Measurements from ENCODE around the gene SLC35C1. TPM values are rescaled to one million over a fixed set of nuclear protein-coding genes. Genes with fewer than 3 reads are reported as not detected.
"Not testable (repeated sequence)": the region's sequence is repeated elsewhere in the genome, so short reads cannot be mapped to it uniquely, and the experiment has no call there.

SLC35C1 gene
- total RNA-seq, 4 donors from 2014 or later: 11.2 to 15.8 (median 14.0) TPM

- Histone ChIP-seq H3K9me3 (no peaks in the 10 kb centered on the region), H3K4me1 (no peaks in the 10 kb centered on the region), H3K27ac (no peak overlapping the region), H3K27me3 (no peaks in the 10 kb centered on the region), H3K36me3 (no peaks in the 10 kb centered on the region), H3K4me3 (replicated peaks in 1 of 3) (no peak overlapping the region)
- DNase-seq: no peak
- intact Hi-C loops (cut with DNase I): no loop called here
- WGBS, 2 donors: 69 to 71% methylated on average over 9 of the region's 9 CpGs
- no peak for TF ChIP-seq POLR2A (IDR thresholded peaks at IDR 0.05)
- no peak for TF ChIP-seq CTCF (IDR thresholded peaks at IDR 0.05)
Observed at GRCh38 chr11:45832811-45833441, 28.0 kb downstream of the SLC35C1 start.

- Histone ChIP-seq H3K27ac (no peak overlapping the region), H3K27me3 (no peaks in the 10 kb centered on the region), H3K4me3 (replicated peaks in 1 of 3) (no peak overlapping the region), H3K4me1 (no peaks in the 10 kb centered on the region), H3K36me3 (no peaks in the 10 kb centered on the region), H3K9me3 (no peaks in the 10 kb centered on the region)
- WGBS, 2 donors: 74 to 87% methylated on average over 3 of the region's 3 CpGs
- DNase-seq: no peak
- intact Hi-C loops (cut with DNase I): no loop called here
- TF ChIP-seq CTCF (IDR thresholded peaks at IDR 0.05): no peak
- no peak for TF ChIP-seq POLR2A (IDR thresholded peaks at IDR 0.05)
Observed at GRCh38 chr11:45833761-45834160, 28.8 kb downstream of the SLC35C1 start.

GRCh38 chr11:45834298-45834756, 29.4 kb downstream of the SLC35C1 start:
- H3K27me3 ChIP-seq: no peaks in the 10 kb centered on the region
- WGBS, 2 donors: 74 to 78% methylated on average over 4 of the region's 4 CpGs
- intact Hi-C loops (cut with DNase I): no loop called here

GRCh38 chr11:45839204-45839603, 34.3 kb downstream of the SLC35C1 start:
- Histone ChIP-seq H3K36me3 (no peaks in the 10 kb centered on the region), H3K4me1 (peaks cover 0 to 9% of the 10 kb centered on the region in 2 donors), H3K4me3 (replicated peaks in 1 of 3) (no peak overlapping the region), H3K9me3 (no peaks in the 10 kb centered on the region), H3K27me3 (no peaks in the 10 kb centered on the region), H3K27ac (no peak overlapping the region)
- intact Hi-C loops (cut with DNase I): no loop called here
- TF ChIP-seq CTCF (IDR thresholded peaks at IDR 0.05) (no peak), POLR2A (IDR thresholded peaks at IDR 0.05) (no peak)
- DNase-seq: no peak
- WGBS, 2 donors: 93% methylated on average over 6 of the region's 6 CpGs

More at GRCh38 chr11:45834298-45834756, 29.4 kb downstream of the SLC35C1 start:
- no peak overlapping the region for H3K4me3 ChIP-seq (replicated peaks in 1 of 3)
- no peaks in the 10 kb centered on the region for H3K36me3 ChIP-seq
- no peak for DNase-seq
- TF ChIP-seq CTCF (IDR thresholded peaks at IDR 0.05) (no peak), POLR2A (IDR thresholded peaks at IDR 0.05) (no peak)
- H3K4me1 ChIP-seq: no peaks in the 10 kb centered on the region
- H3K9me3 ChIP-seq: no peaks in the 10 kb centered on the region
- no peak overlapping the region for H3K27ac ChIP-seq

- H3K4me1 ChIP-seq; DNase-seq; intact Hi-C loops (cut with DNase I); H3K27me3 ChIP-seq; H3K36me3 ChIP-seq; H3K27ac ChIP-seq; H3K9me3 ChIP-seq; H3K4me3 ChIP-seq (replicated peaks in 1 of 3): not testable (repeated sequence)
- WGBS, 2 donors: 89 to 91% methylated on average over 13 of the region's 13 CpGs
Observed at GRCh38 chr11:45840251-45840650, 35.3 kb downstream of the SLC35C1 start.
